Ovary (tissue), 3 donors: ENCODE results near the gene AQP3.

Experiments used
- EP300 ChIP-seq: sonication (generic); formaldehyde crosslinking; IDR thresholded peaks from one replicate; pipeline ENCODE4 v1.6.1; 2017; ENCODE audit warnings: antibody characterized with exemption
- POLR2A ChIP-seq: fragments of 450-650 bp; IDR thresholded peaks from one replicate; pipeline ENCODE4 v1.6.1; 2017; ENCODE audit warnings: antibody characterized with exemption, mild to moderate bottlenecking, moderate library complexity
- TF ChIP-seq, protein P1 (sequence below), 3 donors: fragments of 450-650 bp in 2 of 3; fragments of 200-600 bp in 1 of 3; IDR thresholded peaks; one replicate each; pipeline versions ENCODE4 v1.5.1 to v1.8.0; 2016 to 2022; ENCODE audit warnings: antibody characterized with exemption in 3 of 3, mild to moderate bottlenecking in 1 of 3
- donor health status: DM: no; HTN: no; CAD: no.

DNA sequence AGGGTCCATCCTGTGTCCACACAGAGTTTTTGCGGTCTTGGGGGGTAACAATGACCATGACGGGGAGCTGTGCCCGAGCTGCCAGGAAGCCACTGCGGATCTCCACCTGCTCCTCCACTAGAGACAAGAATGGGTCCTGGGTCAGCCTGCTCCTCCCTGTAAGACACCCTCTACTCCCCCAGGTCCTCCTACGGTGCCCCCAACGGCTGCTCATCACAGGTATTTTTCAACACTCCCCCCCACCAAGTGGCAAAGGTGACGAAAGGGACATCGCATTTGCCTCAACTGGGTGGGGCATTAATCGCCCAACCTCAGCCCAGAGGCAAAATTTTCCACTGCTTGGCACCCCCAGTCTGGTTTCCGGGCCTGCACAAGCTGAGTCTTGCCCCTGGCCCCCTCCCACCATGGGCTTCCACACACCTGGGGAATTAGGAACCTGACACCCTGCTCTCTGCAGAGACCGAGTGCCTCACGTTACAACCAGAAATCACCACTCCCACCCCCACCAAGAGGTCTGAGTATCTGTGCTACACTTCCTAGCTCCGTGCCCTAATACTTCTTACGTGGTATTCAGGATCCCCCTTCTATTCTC, 16.7 kb upstream of the AQP3 start:
- TF ChIP-seq, protein P1, sequence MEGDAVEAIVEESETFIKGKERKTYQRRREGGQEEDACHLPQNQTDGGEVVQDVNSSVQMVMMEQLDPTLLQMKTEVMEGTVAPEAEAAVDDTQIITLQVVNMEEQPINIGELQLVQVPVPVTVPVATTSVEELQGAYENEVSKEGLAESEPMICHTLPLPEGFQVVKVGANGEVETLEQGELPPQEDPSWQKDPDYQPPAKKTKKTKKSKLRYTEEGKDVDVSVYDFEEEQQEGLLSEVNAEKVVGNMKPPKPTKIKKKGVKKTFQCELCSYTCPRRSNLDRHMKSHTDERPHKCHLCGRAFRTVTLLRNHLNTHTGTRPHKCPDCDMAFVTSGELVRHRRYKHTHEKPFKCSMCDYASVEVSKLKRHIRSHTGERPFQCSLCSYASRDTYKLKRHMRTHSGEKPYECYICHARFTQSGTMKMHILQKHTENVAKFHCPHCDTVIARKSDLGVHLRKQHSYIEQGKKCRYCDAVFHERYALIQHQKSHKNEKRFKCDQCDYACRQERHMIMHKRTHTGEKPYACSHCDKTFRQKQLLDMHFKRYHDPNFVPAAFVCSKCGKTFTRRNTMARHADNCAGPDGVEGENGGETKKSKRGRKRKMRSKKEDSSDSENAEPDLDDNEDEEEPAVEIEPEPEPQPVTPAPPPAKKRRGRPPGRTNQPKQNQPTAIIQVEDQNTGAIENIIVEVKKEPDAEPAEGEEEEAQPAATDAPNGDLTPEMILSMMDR (IDR thresholded peaks at IDR 0.05): no peak
- TF ChIP-seq POLR2A (no peak), EP300 (no peak)
